GM12801 (cell line): ENCODE measurements around the gene FUT9.

Experiments used
- CTCF ChIP-seq: IDR thresholded peaks from one replicate; pipeline ENCODE4 v1.5.1; 2011; ENCODE audit warnings: control low read depth; ENCODE audit not compliant: insufficient read length; ENCODE audit errors: extremely low read depth

Gene FUT9

GRCh38 chr6:96066376-96066775 is 50.6 kb downstream of the FUT9 start:
- TF ChIP-seq CTCF: no peak

- no peak for TF ChIP-seq CTCF
Observed at GRCh38 chr6:96073555-96073954, 57.8 kb downstream of the FUT9 start.

- no peak for TF ChIP-seq CTCF
Observed at GRCh38 chr6:96074006-96074405, 58.2 kb downstream of the FUT9 start.

GRCh38 chr6:96075826-96076225 is 60.1 kb downstream of the FUT9 start:
- TF ChIP-seq CTCF: no peak

GRCh38 chr6:96086745-96087144 is 71.0 kb downstream of the FUT9 start:
- TF ChIP-seq CTCF: no peak

- no peak for TF ChIP-seq CTCF
Observed at GRCh38 chr6:96089173-96089572, 73.4 kb downstream of the FUT9 start.

- no peak for TF ChIP-seq CTCF
Observed at GRCh38 chr6:96094077-96094476, 78.3 kb downstream of the FUT9 start.

- TF ChIP-seq CTCF: no peak
Observed at GRCh38 chr6:96099069-96099468, 83.3 kb downstream of the FUT9 start.
